ENCODE results near the gene IGF1R. TPM values are rescaled to one million over a fixed set of nuclear protein-coding genes. Genes with fewer than 3 reads are reported as not detected.

The IGF1R gene
- total RNA-seq, 1 experiment from 2014 or later, result 125 TPM

- no peak overlapping the region for H3K27ac Mint-ChIP-seq
- H3K4me3 Mint-ChIP-seq, result no peak overlapping the region
- ATAC-seq, result no peak
- no peak for DNase-seq (ENCODE audit: low spot score)
- no peaks in the 10 kb centered on the region for H3K36me3 Mint-ChIP-seq
- H3K27me3 Mint-ChIP-seq (ENCODE audit: low read depth), result no peaks in the 10 kb centered on the region
- POLR2A ChIA-PET, result no interaction called here
- H3K4me1 Mint-ChIP-seq, result peaks cover 76% of the 10 kb centered on the region; the same call in 1 of the 2 replicates
- TF ChIP-seq E2F5 (CRISPR knock-in tag; IDR thresholded peaks at IDR 0.05), result no peak
- no peak for TF ChIP-seq FOXK1 (CRISPR knock-in tag; IDR thresholded peaks at IDR 0.05)
- TF ChIP-seq ZMAT4 (CRISPR knock-in tag; IDR thresholded peaks at IDR 0.05), result no peak
- no peak for TF ChIP-seq ZNF425 (CRISPR knock-in tag; conservative IDR thresholded peaks at IDR 0.05)
- TF ChIP-seq ATF1 (CRISPR knock-in tag; IDR thresholded peaks at IDR 0.05), result no peak
- no peak for TF ChIP-seq TCF7 (CRISPR knock-in tag; IDR thresholded peaks at IDR 0.05; ENCODE audit: low read depth)
- no peak for TF ChIP-seq PREB (CRISPR knock-in tag; IDR thresholded peaks at IDR 0.05; ENCODE audit: borderline replicate concordance)
- TF ChIP-seq STAT6 (CRISPR knock-in tag; conservative IDR thresholded peaks at IDR 0.05; ENCODE audit: low read depth), result no peak
- no peak for TF ChIP-seq MAX (CRISPR knock-in tag; IDR thresholded peaks at IDR 0.05)
- no peak for TF ChIP-seq ELF4 (CRISPR knock-in tag; IDR thresholded peaks at IDR 0.05; ENCODE audit: low read depth)
- no peak for TF ChIP-seq PRRX2 (CRISPR knock-in tag; IDR thresholded peaks at IDR 0.05)
- no peak for TF ChIP-seq USF2 (CRISPR knock-in tag; IDR thresholded peaks at IDR 0.05)
- TF ChIP-seq NR3C1 (CRISPR knock-in tag; conservative IDR thresholded peaks at IDR 0.05; ENCODE audit: low read depth), result no peak
- TF ChIP-seq NR1H2 (CRISPR knock-in tag; IDR thresholded peaks at IDR 0.05), result no peak
- TF ChIP-seq ERG (CRISPR knock-in tag; IDR thresholded peaks at IDR 0.05), result no peak
- TF ChIP-seq ZNF232 (CRISPR knock-in tag; IDR thresholded peaks at IDR 0.05), result no peak
- TF ChIP-seq SMAD3 (CRISPR knock-in tag; IDR thresholded peaks at IDR 0.05; ENCODE audit: borderline replicate concordance), result no peak
- no peak for TF ChIP-seq ATF2 (CRISPR knock-in tag; IDR thresholded peaks at IDR 0.05; ENCODE audit: borderline replicate concordance, low read depth)
- TF ChIP-seq IRF2 (CRISPR knock-in tag; IDR thresholded peaks at IDR 0.05; ENCODE audit: borderline replicate concordance, low read depth), result no peak
- TF ChIP-seq MLX (CRISPR knock-in tag; IDR thresholded peaks at IDR 0.05), result no peak
- CTCF ChIA-PET, result interaction anchor here (0.6 to 1.3 kb wide), 2 partner anchors 9 to 119 kb away, joined by 3 to 4 read pairs; no protein-coding TSS in a partner anchor
- H3K9me3 Mint-ChIP-seq, result no peaks in the 10 kb centered on the region
Observed at GRCh38 chr15:98731712-98732450, 83.5 kb downstream of the IGF1R start.

Data from WTC11 (cell line).